HG03060 (cell line): ENCODE data around the gene MCF2L2.
A peak's percentile ranks its signal among the peaks of the same experiment; 100 is the strongest.

Source experiments
- ATAC-seq: cut with Tn5 transposase; IDR thresholded peaks from one replicate; pipeline ENCODE4 v1.9.1; 2021; ENCODE audit warnings: low read depth, moderate number of reproducible peaks; ENCODE audit not compliant: unreplicated experiment

The MCF2L2 gene

GRCh38 chr3:183331498-183331897 is 96.9 kb downstream of the MCF2L2 start:
- ATAC-seq: no peak

GRCh38 chr3:183330881-183331280 is 97.5 kb downstream of the MCF2L2 start:
- ATAC-seq: no peak

GRCh38 chr3:183329543-183329942 is 98.9 kb downstream of the MCF2L2 start:
- ATAC-seq: no peak

GRCh38 chr3:183328823-183329222 is 99.6 kb downstream of the MCF2L2 start:
- no peak for ATAC-seq

- ATAC-seq: no peak
Measured at GRCh38 chr3:183328164-183328563, 100.3 kb downstream of the MCF2L2 start.

GRCh38 chr3:183327343-183327742 is 101.1 kb downstream of the MCF2L2 start:
- ATAC-seq: no peak

GRCh38 chr3:183324083-183324482 is 104.3 kb downstream of the MCF2L2 start:
- ATAC-seq: no peak

GRCh38 chr3:183319371-183319770 is 109.0 kb downstream of the MCF2L2 start:
- ATAC-seq: no peak

GRCh38 chr3:183318877-183319276 is 109.5 kb downstream of the MCF2L2 start:
- ATAC-seq: no peak

- ATAC-seq: no peak
Measured at GRCh38 chr3:183317886-183318865, 110.2 kb downstream of the MCF2L2 start.

GRCh38 chr3:183317271-183317670 is 111.1 kb downstream of the MCF2L2 start:
- ATAC-seq: no peak

- ATAC-seq: no peak
Measured at GRCh38 chr3:183315739-183316138, 112.7 kb downstream of the MCF2L2 start.

GRCh38 chr3:183313764-183314163 is 114.7 kb downstream of the MCF2L2 start:
- no peak for ATAC-seq

- ATAC-seq: no peak
Measured at GRCh38 chr3:183313351-183313750, 115.1 kb downstream of the MCF2L2 start.

GRCh38 chr3:183312433-183312832 is 116.0 kb downstream of the MCF2L2 start:
- ATAC-seq: no peak

GRCh38 chr3:183310936-183311335 is 117.5 kb downstream of the MCF2L2 start:
- ATAC-seq: no peak

GRCh38 chr3:183309276-183309675 is 119.1 kb downstream of the MCF2L2 start:
- no peak for ATAC-seq

GRCh38 chr3:183308751-183309150 is 119.7 kb downstream of the MCF2L2 start:
- ATAC-seq: no peak

- ATAC-seq: no peak
Measured at GRCh38 chr3:183307749-183308148, 120.7 kb downstream of the MCF2L2 start.

- ATAC-seq: peak; percentile 81
Measured at GRCh38 chr3:183306798-183307671, 121.4 kb downstream of the MCF2L2 start.

- ATAC-seq: no peak
Measured at GRCh38 chr3:183303690-183304089, 124.7 kb downstream of the MCF2L2 start.
